A549 (cell line): Measurements from ENCODE around the gene BRPF3. TPM values are rescaled to one million over a fixed set of nuclear protein-coding genes. Genes with fewer than 3 reads are reported as not detected.

Experiments
- ATAC-seq, 2 experiments: fragments of 200-7000 bp in 1 of 2; fragments of >200 bp in 1 of 2; cut with Nextera tagmentation in 1 of 2; cut with Tn5 transposase in 1 of 2; 3 replicates each; pipeline versions ENCODE4 v1.8.0 to v1.9.1; 2018 to 2020; ENCODE audit warnings: mild to moderate bottlenecking in 1 of 2, moderate library complexity in 1 of 2
- CTCF ChIA-PET: fragments of 300-600 bp; sonication (Branson Sonifier 250); formaldehyde crosslinking; extraction: SDS; loops from one replicate; lab custom pipeline; 2021; ENCODE audit warnings: antibody characterized with exemption, inconsistent platforms; lab: Yijun Ruan, JAX
- POLR2A ChIA-PET: fragments of 350-600 bp; formaldehyde crosslinking; extraction: SDS; loops from one replicate; lab custom pipeline; 2021; ENCODE audit warnings: antibody characterized with exemption, inconsistent platforms; lab: Yijun Ruan, JAX
- DNase-seq, 2 experiments: peaks; one replicate each; pipeline versions ENCODE4 v3.0.0 to v3.0.0-alpha.2; 2011 to 2016; ENCODE audit warnings: low read depth in 1 of 2, low spot score in 1 of 2
- FAIRE-seq: peaks from 2 replicates; lab custom pipeline; 2011; peaks lifted over from hg19 to GRCh38; lab: Jason Lieb, UNC
- H3K27ac ChIP-seq, 2 experiments: fragments of >200 bp; sonication (Bioruptor Twin); formaldehyde crosslinking; 3 replicates each; pipeline ENCODE4 v1.5.1; 2016 to 2017
- H3K4me1 ChIP-seq: fragments of >200 bp; sonication (Bioruptor Twin); formaldehyde crosslinking; 3 replicates; pipeline ENCODE4 v1.6.1; 2016
- H3K4me2 ChIP-seq: fragments of >200 bp; sonication (Bioruptor Twin); formaldehyde crosslinking; 3 replicates; pipeline ENCODE4 v1.6.1; 2016
- H3K4me3 ChIP-seq: fragments of >200 bp; sonication (Bioruptor Twin); formaldehyde crosslinking; 3 replicates; pipeline ENCODE4 v1.5.1; 2016
- H3K9me3 ChIP-seq: fragments of >200 bp; sonication (Bioruptor Twin); formaldehyde crosslinking; 3 replicates; pipeline ENCODE4 v1.6.1; 2016
- CBX8 ChIP-seq: fragments of 200-600 bp; sonication (generic); IDR thresholded peaks from 2 replicates; pipeline ENCODE4 v1.6.1; 2016
- CEBPB ChIP-seq, 2 experiments: fragments of >200 bp in 1 of 2; sonication (Bioruptor Twin) in 1 of 2; formaldehyde crosslinking in 1 of 2; IDR thresholded peaks; 2 replicates each; pipeline ENCODE4 v1.6.1; 2012 to 2016
- EHF ChIP-seq: fragments of 250-450 bp; sonication (Bioruptor Pico); IDR thresholded peaks from 2 replicates; pipeline ENCODE4 v1.5.0; 2020; ENCODE audit warnings: mild to moderate bottlenecking
- EHMT2 ChIP-seq: fragments of 200-600 bp; sonication (generic); IDR thresholded peaks from 2 replicates; pipeline ENCODE4 v1.6.1; 2016; ENCODE audit warnings: antibody characterized with exemption, low read depth, mild to moderate bottlenecking, moderate library complexity
- EP300 ChIP-seq, 2 experiments: fragments of >200 bp; sonication (Bioruptor Twin); formaldehyde crosslinking; IDR thresholded peaks; 2 replicates in 1 of 2; 3 replicates in 1 of 2; pipeline ENCODE4 v1.6.1; 2016 to 2017
- FOSB ChIP-seq: fragments of 250-450 bp; sonication (Bioruptor Pico); IDR thresholded peaks from 2 replicates; pipeline ENCODE4 v1.5.0; 2020; ENCODE audit warnings: mild to moderate bottlenecking, moderate library complexity
- HOXA7 ChIP-seq: fragments of 250-450 bp; sonication (Bioruptor Pico); IDR thresholded peaks from 2 replicates; pipeline ENCODE4 v1.5.0; 2020; ENCODE audit warnings: mild to moderate bottlenecking, moderate library complexity
- JUN ChIP-seq, 2 experiments: fragments of >200 bp; sonication (Bioruptor Twin); formaldehyde crosslinking; IDR thresholded peaks; 2 replicates in 1 of 2; 3 replicates in 1 of 2; pipeline ENCODE4 v1.6.1; 2016 to 2017
- KDM1A ChIP-seq: fragments of 200-600 bp; sonication (generic); IDR thresholded peaks from 2 replicates; pipeline ENCODE4 v1.6.1; 2016; ENCODE audit warnings: low read depth, mild to moderate bottlenecking
- MAZ ChIP-seq: fragments of 150-350 bp; IDR thresholded peaks from 2 replicates; pipeline ENCODE4 v1.6.1; 2014; ENCODE audit warnings: antibody characterized with exemption, low read depth, low read length, borderline replicate concordance
- MYC ChIP-seq: IDR thresholded peaks from 2 replicates; pipeline ENCODE4 v1.6.1; 2012; ENCODE audit warnings: mild to moderate bottlenecking, inconsistent platforms, low read length, improper control_type of control experiment, borderline replicate concordance
- NPAS2 ChIP-seq: fragments of 250-450 bp; sonication (Bioruptor Pico); IDR thresholded peaks from 2 replicates; pipeline ENCODE4 v1.8.0; 2022; ENCODE audit warnings: mild to moderate bottlenecking, moderate library complexity, borderline replicate concordance
- POLR2A ChIP-seq: IDR thresholded peaks from 2 replicates; pipeline ENCODE4 v1.6.1; 2012; ENCODE audit warnings: mild to moderate bottlenecking, low read length
- POLR2AphosphoS2 ChIP-seq: conservative IDR thresholded peaks from 2 replicates; pipeline ENCODE4 v1.6.1; 2012; ENCODE audit warnings: low read length, improper control_type of control experiment, inconsistent platforms
- RCOR1 ChIP-seq: fragments of 150-350 bp; IDR thresholded peaks from 2 replicates; pipeline ENCODE4 v1.6.1; 2014; ENCODE audit warnings: antibody characterized with exemption, low read length, low read depth
- RNF2 ChIP-seq: fragments of 200-600 bp; sonication (generic); IDR thresholded peaks from 2 replicates; pipeline ENCODE4 v1.6.1; 2016; ENCODE audit warnings: low read depth, mild to moderate bottlenecking, antibody characterized with exemption, moderate library complexity, borderline replicate concordance
- SMC3 ChIP-seq: fragments of >200 bp; sonication (Bioruptor Twin); formaldehyde crosslinking; IDR thresholded peaks from 3 replicates; pipeline ENCODE4 v1.6.1; 2018; ENCODE audit warnings: inconsistent platforms
- TP53 ChIP-seq: fragments of 250-450 bp; sonication (Bioruptor Pico); IDR thresholded peaks from 2 replicates; pipeline ENCODE4 v1.5.0; 2021; ENCODE audit warnings: mild to moderate bottlenecking, moderate library complexity
- ZC3H11A ChIP-seq: fragments of 450-650 bp; IDR thresholded peaks from 2 replicates; pipeline ENCODE4 v1.6.1; 2014; ENCODE audit warnings: antibody characterized with exemption, mild to moderate bottlenecking
- WGBS: methylation state at CpG from one replicate; pipeline ENCODE4 v1.1.6; 2017; ENCODE audit errors: missing lambda C conversion rate; 5-methylcytosine and 5-hydroxymethylcytosine counted together
- polyA plus RNA-seq, 4 experiments: library from polyadenylated mRNA; depleted of rRNA in 3 of 4; stranded (reverse); fragments of >200 nt; fragmentation: RNase III in 1 of 4; extraction: RNeasy Plus Mini Kit Qiagen cat#74134 plus additional on column Dnase treatment in 1 of 4; gene quantifications; 2 replicates in 3 of 4; 3 replicates in 1 of 4; pipeline ENCODE4 v1.2.3, GENCODE V29; 2011 to 2017
- TF ChIP-seq, protein P1 (sequence below): fragments of 150-350 bp; IDR thresholded peaks from 2 replicates; pipeline ENCODE4 v1.6.1; 2014; ENCODE audit warnings: low read depth, mild to moderate bottlenecking, low read length
- TF ChIP-seq, protein P2 (sequence below): fragments of >200 bp; sonication (Bioruptor Twin); formaldehyde crosslinking; IDR thresholded peaks from 3 replicates; pipeline ENCODE4 v1.5.1; 2016
- TF ChIP-seq, protein P3 (sequence below): IDR thresholded peaks from 2 replicates; pipeline ENCODE4 v1.6.1; 2012
- TF ChIP-seq, protein P4 (sequence below): IDR thresholded peaks from 2 replicates; pipeline ENCODE4 v1.6.1; 2012; ENCODE audit warnings: low read depth, borderline replicate concordance
- TF ChIP-seq, protein P5 (sequence below): fragments of 450-650 bp; IDR thresholded peaks from 2 replicates; pipeline ENCODE4 v1.6.1; 2014; ENCODE audit warnings: antibody characterized with exemption

Gene BRPF3
- polyA plus RNA-seq, 2 of the 4 experiments (the other 2 are of a cell fraction), result 9.8 to 11.2 TPM

DNA sequence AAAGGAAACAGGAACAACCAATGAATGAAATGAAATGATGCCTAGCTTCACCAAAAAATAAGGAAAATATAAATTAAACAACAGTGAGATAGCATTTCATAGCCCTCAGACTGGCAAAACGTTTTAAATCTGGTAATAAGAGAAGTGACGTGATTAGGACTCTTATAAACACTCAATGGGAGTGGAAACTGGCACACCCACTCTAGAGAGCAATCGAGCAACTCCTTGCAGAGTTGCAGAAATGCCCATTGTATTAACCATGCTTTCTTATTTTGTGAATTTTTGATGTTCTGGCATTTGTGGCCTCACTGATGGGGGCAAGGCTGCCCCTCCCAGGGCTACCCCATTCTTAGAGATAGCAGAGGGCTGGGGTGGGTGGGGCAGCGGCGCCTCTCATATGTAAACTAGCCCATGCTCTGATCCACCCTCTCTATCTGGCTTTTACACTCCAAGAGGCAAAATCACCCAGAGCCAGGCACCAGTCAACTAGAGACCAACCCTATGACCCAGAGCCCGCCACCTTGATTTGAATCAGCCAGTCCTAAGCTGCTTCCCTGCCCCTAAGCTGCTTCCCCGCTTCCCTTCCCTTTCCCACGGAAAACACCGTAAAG lies 67.0 kb downstream of the BRPF3 start (continued):
- TF ChIP-seq FOSB (CRISPR knock-in tag) (no peak), CEBPB (IDR thresholded peaks at IDR 0.05) (no peak)

DNA sequence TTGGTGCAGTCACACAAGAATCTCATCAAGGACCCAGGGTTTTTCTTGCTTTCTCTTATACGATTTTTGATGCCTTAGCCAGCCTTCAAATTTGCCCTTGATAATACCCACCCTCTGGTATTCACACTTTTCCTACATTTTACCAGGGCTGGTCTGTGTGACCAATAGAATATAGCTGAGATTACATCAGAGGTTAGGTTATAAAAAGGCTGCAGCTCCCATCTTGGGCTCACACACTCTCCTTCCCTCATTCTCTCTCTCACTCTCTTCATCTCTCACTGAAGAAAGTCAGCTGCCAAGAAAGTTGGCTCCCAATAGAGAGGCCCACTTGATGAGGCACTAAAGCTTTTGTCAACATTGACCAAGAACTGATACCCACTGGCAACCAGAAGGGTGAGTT lies 69.2 kb downstream of the BRPF3 start:
- TF ChIP-seq, protein P1, sequence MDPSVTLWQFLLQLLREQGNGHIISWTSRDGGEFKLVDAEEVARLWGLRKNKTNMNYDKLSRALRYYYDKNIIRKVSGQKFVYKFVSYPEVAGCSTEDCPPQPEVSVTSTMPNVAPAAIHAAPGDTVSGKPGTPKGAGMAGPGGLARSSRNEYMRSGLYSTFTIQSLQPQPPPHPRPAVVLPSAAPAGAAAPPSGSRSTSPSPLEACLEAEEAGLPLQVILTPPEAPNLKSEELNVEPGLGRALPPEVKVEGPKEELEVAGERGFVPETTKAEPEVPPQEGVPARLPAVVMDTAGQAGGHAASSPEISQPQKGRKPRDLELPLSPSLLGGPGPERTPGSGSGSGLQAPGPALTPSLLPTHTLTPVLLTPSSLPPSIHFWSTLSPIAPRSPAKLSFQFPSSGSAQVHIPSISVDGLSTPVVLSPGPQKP, result no peak
- TF ChIP-seq CEBPB (IDR thresholded peaks at IDR 0.05), result no peak
- TF ChIP-seq, protein P2, sequence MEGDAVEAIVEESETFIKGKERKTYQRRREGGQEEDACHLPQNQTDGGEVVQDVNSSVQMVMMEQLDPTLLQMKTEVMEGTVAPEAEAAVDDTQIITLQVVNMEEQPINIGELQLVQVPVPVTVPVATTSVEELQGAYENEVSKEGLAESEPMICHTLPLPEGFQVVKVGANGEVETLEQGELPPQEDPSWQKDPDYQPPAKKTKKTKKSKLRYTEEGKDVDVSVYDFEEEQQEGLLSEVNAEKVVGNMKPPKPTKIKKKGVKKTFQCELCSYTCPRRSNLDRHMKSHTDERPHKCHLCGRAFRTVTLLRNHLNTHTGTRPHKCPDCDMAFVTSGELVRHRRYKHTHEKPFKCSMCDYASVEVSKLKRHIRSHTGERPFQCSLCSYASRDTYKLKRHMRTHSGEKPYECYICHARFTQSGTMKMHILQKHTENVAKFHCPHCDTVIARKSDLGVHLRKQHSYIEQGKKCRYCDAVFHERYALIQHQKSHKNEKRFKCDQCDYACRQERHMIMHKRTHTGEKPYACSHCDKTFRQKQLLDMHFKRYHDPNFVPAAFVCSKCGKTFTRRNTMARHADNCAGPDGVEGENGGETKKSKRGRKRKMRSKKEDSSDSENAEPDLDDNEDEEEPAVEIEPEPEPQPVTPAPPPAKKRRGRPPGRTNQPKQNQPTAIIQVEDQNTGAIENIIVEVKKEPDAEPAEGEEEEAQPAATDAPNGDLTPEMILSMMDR, result no peak
- TF ChIP-seq, protein P3, sequence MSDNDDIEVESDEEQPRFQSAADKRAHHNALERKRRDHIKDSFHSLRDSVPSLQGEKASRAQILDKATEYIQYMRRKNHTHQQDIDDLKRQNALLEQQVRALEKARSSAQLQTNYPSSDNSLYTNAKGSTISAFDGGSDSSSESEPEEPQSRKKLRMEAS, result no peak
- no peak for TF ChIP-seq KDM1A
- TF ChIP-seq MYC, result no peak
- TF ChIP-seq SMC3, result no peak
- no peak for TF ChIP-seq TP53 (CRISPR knock-in tag)
- no peak for TF ChIP-seq POLR2AphosphoS2
- TF ChIP-seq RCOR1, result no peak
- no peak for TF ChIP-seq RNF2
- TF ChIP-seq MAZ, result no peak
- Histone ChIP-seq H3K4me2 (no peak overlapping the region), H3K4me3 (no peak overlapping the region), H3K9me3 (no peaks in the 10 kb centered on the region; the same call in 2 of the 3 replicates), H3K27ac (no peak overlapping the region), H3K4me1 (no peaks in the 10 kb centered on the region)
- FAIRE-seq (no peak), DNase-seq (no peak), ATAC-seq (no peak)
- POLR2A ChIA-PET, result no interaction called here
- WGBS, result 12% methylated on average over 1 of the region's 1 CpG
- CTCF ChIA-PET, result interaction anchor here (1.2 kb wide), 1 partner anchor 26 kb away, joined by 3 read pairs; no protein-coding TSS in a partner anchor

DNA sequence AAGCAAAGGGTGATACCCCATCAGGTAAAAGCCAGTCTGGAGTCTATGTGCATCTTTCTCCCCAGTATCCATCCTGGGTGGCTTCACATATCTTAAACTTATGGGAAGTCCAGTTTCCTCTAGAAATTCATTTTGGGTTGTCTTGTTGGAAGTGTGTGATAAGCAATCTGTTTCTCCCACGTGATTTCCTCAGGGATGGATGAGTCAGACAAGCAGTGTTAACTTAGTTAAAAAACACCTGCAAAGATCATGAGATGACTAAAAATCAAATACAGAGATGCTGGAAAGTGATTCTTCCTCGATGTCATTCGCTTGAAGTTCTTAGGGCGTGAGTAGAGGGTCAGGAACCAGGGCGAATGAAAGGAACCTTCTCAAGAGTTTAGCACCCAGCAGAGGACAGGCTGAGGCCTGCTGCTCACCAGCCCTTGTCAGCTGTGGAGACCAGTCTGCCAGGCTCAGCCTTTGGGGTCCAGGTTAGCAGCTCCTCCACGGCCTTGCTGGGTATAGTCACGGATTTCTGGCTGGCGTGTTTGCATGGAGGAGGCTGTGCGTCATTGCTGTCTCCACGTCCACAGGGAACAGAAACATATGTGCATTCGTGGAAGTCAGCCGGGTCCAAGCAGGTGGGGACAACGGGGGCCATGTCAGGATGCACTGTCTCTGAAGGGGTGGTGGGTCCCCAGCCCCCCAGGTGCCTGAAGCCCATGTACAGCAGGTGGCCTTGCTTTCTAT lies 70.5 kb downstream of the BRPF3 start:
- DNase-seq, result no peak
- WGBS, result 76% methylated on average over 13 of the region's 13 CpGs
- H3K4me3 ChIP-seq, result no peak overlapping the region
- no peak overlapping the region for H3K4me2 ChIP-seq
- no peak for ATAC-seq
- no peak overlapping the region for H3K27ac ChIP-seq
- no peaks in the 10 kb centered on the region for H3K4me1 ChIP-seq
- ChIA-PET CTCF (interaction anchor here (1.1 to 2.8 kb wide), 2 partner anchors 28 to 35 kb away, joined by 4 to 7 read pairs; no protein-coding TSS in a partner anchor), POLR2A (no interaction called here)
- H3K9me3 ChIP-seq, result no peaks in the 10 kb centered on the region; the same call in 2 of the 3 replicates
- FAIRE-seq, result no peak
- TF ChIP-seq NPAS2 (CRISPR knock-in tag), result no peak
- TF ChIP-seq, protein P1, result no peak
- TF ChIP-seq EHMT2, result no peak
- no peak for TF ChIP-seq EHF (CRISPR knock-in tag)
- TF ChIP-seq JUN (IDR thresholded peaks at IDR 0.05), result no peak
- no peak for TF ChIP-seq RNF2
- no peak for TF ChIP-seq CEBPB (IDR thresholded peaks at IDR 0.05)
- TF ChIP-seq EP300 (IDR thresholded peaks at IDR 0.05), result no peak
- no peak for TF ChIP-seq HOXA7
- no peak for TF ChIP-seq ZC3H11A
- no peak for TF ChIP-seq CBX8
- no peak for TF ChIP-seq POLR2A
- TF ChIP-seq, protein P2, result no peak
- TF ChIP-seq, protein P4, sequence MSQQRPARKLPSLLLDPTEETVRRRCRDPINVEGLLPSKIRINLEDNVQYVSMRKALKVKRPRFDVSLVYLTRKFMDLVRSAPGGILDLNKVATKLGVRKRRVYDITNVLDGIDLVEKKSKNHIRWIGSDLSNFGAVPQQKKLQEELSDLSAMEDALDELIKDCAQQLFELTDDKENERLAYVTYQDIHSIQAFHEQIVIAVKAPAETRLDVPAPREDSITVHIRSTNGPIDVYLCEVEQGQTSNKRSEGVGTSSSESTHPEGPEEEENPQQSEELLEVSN, result no peak
- TF ChIP-seq, protein P5, sequence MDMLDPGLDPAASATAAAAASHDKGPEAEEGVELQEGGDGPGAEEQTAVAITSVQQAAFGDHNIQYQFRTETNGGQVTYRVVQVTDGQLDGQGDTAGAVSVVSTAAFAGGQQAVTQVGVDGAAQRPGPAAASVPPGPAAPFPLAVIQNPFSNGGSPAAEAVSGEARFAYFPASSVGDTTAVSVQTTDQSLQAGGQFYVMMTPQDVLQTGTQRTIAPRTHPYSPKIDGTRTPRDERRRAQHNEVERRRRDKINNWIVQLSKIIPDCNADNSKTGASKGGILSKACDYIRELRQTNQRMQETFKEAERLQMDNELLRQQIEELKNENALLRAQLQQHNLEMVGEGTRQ, result no peak
